ENCODE measurements around the gene ARHGAP10.

- TF ChIP-seq POLR2A (IDR thresholded peaks at IDR 0.05; ENCODE audit: low read length) (no peak), GATA1 (IDR thresholded peaks at IDR 0.05; ENCODE audit: low read depth, low read length) (no peak)
Measured at GRCh38 chr4:147788791-147789190, 56.9 kb downstream of the ARHGAP10 start.

Data from erythroblast (primary cell).